Mucosa of stomach (tissue), 1 donor: ENCODE data around the gene ALKBH8.

Experiments
- H3K27me3 ChIP-seq: one replicate; pipeline ENCODE4 v1.7.0; 2013; ENCODE audit warnings: mild to moderate bottlenecking, low read length; ENCODE audit not compliant: control insufficient read depth, insufficient read depth
- H3K36me3 ChIP-seq: one replicate; pipeline ENCODE4 v1.7.0; 2013; ENCODE audit warnings: low read length; ENCODE audit not compliant: control insufficient read depth, insufficient read depth
- H3K4me1 ChIP-seq: one replicate; pipeline ENCODE4 v1.7.0; 2013; ENCODE audit warnings: mild to moderate bottlenecking, low read length; ENCODE audit not compliant: control insufficient read depth, insufficient read depth
- H3K4me3 ChIP-seq: one replicate; pipeline ENCODE4 v1.7.0; 2013; ENCODE audit warnings: low read length
- H3K9ac ChIP-seq: one replicate; pipeline ENCODE4 v1.7.0; 2013; ENCODE audit warnings: mild to moderate bottlenecking, low read length, moderate library complexity
- H3K9me3 ChIP-seq: one replicate; pipeline ENCODE4 v1.7.0; 2013; ENCODE audit warnings: mild to moderate bottlenecking, low read length, moderate library complexity; ENCODE audit not compliant: control insufficient read depth
- donor health status: Pancreatic carcinoma.

The ALKBH8 gene, protein sequence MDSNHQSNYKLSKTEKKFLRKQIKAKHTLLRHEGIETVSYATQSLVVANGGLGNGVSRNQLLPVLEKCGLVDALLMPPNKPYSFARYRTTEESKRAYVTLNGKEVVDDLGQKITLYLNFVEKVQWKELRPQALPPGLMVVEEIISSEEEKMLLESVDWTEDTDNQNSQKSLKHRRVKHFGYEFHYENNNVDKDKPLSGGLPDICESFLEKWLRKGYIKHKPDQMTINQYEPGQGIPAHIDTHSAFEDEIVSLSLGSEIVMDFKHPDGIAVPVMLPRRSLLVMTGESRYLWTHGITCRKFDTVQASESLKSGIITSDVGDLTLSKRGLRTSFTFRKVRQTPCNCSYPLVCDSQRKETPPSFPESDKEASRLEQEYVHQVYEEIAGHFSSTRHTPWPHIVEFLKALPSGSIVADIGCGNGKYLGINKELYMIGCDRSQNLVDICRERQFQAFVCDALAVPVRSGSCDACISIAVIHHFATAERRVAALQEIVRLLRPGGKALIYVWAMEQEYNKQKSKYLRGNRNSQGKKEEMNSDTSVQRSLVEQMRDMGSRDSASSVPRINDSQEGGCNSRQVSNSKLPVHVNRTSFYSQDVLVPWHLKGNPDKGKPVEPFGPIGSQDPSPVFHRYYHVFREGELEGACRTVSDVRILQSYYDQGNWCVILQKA

DNA sequence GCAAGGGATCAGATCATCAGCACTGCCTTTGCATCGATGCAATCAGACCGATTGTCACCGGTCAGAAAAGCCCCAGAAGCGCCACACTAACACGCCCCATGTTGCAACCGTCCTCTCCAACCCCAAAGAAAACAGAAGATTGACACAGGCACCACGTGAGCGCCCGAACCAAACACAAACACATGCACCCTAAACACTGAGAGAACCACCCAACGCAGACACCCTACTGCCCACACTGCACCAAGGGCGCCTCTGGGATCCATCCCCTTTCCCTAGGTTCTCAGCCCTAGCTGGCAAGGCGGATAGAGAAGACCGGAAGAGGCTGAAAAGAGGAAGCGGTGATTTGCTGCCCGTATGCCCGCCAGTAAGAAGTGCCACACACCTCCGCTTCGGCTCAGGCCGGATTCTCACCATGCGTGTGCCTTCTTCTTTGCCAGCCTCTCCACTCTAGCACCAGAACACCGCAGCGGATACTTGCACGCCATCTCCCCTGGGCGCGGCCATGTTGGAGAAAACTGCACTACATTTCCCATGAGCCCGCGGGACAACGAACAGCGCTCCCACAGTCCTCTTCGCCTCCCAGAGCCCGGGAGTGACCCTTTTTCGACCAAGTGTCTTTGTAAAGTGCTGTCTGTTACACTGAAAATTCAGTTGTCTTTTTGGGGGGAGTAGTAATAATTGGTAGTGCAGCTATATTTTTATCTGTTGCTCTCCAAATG lies at the start of gene ALKBH8:
TSS of gene ALKBH8 (minus strand) at position 517 of the 719 bp plus-strand sequence. CDS start 4,842 bp downstream, outside the sequence.
- no peaks in the 10 kb centered on the region for H3K27me3 ChIP-seq
- H3K9ac ChIP-seq, result peak within 1 kb of the TSS; percentile 79
- H3K9me3 ChIP-seq, result no peaks in the 10 kb centered on the region
- H3K36me3 ChIP-seq, result no peaks in the 10 kb centered on the region
- peak within 1 kb of the TSS; percentile 88 for H3K4me3 ChIP-seq
- H3K4me1 ChIP-seq, result peaks cover 5% of the 10 kb centered on the region

DNA sequence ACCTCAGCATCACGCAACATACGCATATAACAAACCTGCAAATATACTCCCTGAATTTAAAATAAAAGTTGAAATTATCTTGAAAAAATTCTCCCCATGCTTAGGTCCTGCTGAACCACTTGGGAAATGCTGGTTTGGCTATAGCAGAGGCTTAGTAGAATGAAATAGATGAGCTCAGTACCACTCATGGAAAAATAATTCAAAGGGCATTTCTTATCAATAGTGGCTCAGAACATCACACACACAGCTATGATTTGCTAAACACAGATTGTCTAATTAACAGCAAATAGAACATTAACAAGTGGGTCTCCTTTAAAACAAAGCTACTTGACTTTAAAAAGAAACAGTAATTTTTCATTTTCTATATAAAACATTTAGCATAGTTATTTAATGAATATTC lies 46.9 kb upstream of the ALKBH8 start:
- Histone ChIP-seq H3K9me3 (no peaks in the 10 kb centered on the region), H3K27me3 (no peaks in the 10 kb centered on the region), H3K4me3 (no peak overlapping the region), H3K9ac (no peak overlapping the region), H3K36me3 (no peaks in the 10 kb centered on the region), H3K4me1 (no peaks in the 10 kb centered on the region)

DNA sequence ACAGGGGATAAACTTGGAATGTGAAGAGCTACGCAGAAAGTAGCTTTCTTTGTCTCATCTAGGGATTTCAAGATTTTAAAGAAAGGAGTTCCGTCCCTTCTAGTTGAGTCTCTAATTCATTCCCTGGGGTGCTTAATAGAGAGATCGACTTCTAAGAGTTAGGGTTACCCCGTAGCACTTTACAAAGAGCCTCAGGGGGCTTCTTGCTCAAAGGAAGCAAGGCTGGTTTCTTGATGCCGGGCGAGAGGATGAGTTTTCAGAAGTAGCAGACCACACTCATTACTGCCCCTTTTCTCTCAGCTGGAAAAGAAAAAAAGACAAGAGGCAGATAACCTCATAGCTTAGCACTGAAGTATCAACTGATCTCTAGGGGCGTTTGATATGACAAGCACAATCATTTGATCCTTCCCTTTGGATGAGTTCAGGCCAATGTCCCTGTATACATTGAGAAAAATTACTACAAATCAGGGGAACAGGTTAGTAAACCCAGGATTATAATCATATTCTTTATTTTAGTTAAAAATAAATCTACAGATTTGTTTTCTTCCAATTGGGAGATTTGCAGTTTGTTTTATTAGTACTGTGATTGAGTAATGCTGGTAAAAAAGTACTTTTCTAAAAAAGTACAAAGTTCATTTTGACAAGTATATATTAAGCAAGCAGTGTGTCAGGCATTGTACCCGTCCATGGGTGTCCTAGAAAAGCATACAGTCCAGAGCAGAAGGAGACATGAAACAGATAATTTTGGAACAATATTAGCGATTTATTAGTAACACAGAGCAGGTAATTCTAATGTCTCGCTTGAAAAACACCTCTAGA lies 44.1 kb upstream of the ALKBH8 start:
- no peaks in the 10 kb centered on the region for H3K27me3 ChIP-seq
- H3K4me1 ChIP-seq, result no peaks in the 10 kb centered on the region
- H3K36me3 ChIP-seq, result no peaks in the 10 kb centered on the region
- no peaks in the 10 kb centered on the region for H3K9me3 ChIP-seq
- no peak overlapping the region for H3K9ac ChIP-seq
- H3K4me3 ChIP-seq, result no peak overlapping the region

DNA sequence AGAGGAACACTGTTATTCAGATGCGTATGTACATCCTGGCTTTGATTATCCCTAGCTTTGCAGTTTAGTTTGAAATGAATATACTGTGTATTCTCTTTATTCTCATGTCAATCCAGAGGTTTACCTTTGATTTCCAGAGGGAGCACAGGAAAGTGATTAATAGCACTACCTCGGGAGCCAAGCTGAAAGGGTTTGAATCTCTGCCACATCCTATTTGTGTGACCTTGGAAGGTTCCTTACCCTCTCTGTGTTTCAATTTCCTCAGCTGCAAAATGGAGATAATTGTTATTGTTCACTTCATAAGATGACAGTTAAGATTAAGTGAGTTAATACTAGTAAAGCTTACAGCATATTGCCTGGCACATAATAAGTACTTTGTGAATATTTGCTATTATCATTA lies 43.3 kb upstream of the ALKBH8 start:
- H3K9ac ChIP-seq, result no peak overlapping the region
- H3K36me3 ChIP-seq, result no peaks in the 10 kb centered on the region
- no peak overlapping the region for H3K4me3 ChIP-seq
- no peaks in the 10 kb centered on the region for H3K4me1 ChIP-seq
- H3K27me3 ChIP-seq, result peaks cover 4% of the 10 kb centered on the region
- H3K9me3 ChIP-seq, result no peaks in the 10 kb centered on the region

DNA sequence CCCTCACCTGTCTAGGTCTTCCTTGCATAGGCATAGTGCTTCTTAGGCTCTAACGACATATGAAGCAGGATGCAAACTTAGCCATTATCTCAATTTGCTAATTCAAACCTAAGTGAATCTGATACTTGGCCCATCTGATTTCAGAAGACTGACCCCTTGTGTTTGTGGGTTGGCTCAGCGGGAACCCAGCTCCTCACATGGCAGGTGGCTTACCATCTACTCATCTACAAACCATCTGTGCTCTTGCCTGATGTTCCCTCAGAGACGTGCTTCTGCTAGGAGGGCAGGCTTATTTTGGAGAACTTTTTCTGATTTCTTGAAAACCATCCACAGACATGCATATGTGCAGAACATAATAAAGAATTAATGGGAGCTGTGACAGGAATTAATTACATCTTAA lies 40.6 kb upstream of the ALKBH8 start:
- Histone ChIP-seq H3K9me3 (no peaks in the 10 kb centered on the region), H3K4me1 (no peaks in the 10 kb centered on the region), H3K9ac (no peak overlapping the region), H3K4me3 (no peak overlapping the region), H3K36me3 (no peaks in the 10 kb centered on the region), H3K27me3 (peaks cover 4% of the 10 kb centered on the region)

DNA sequence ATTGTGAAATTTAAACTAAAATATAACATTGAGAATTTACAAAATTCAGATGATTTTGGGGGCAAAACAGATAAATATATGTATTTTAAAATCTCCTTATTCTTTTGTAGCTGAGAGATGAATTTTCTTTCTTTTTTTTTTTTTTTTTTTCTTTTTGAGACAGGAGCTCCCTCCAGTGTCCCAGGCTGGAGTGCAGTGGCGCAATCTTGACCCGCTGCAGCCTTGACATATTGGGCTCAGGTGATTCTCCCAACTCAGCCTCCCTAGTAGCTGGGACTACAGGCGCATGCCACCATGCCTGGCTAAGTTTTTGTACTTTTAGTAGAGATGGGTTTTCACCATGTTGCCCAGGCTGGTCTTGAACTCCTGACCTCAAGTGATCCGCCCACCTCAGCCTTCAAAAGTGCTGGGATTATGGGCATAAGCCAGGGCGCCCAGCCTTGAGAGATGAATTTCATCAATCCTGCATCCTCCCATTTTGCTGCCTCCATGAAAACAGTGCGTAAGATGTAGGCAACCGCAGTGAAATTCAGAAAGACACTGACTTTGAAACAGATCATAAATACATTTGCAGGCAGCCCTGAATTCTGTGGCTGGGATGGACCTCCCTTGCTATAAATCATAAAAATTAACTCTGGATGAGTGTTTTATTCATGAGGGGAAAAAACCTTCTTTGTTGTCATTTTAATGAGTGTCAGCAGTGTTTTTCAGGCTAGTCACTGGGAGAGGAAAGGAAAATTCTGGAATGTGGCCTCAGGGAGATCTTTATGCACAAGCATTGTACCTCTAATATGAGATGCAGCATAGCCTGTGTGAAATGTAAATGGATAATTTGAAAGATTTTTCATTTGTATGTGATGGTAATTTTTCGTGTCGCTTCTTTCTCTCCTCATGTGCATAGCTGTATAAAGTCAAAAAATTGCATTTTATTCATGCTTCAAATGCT lies 39.8 kb upstream of the ALKBH8 start:
- Histone ChIP-seq H3K9me3 (no peaks in the 10 kb centered on the region), H3K4me3 (no peak overlapping the region), H3K4me1 (no peaks in the 10 kb centered on the region), H3K9ac (no peak overlapping the region), H3K27me3 (peaks cover 4% of the 10 kb centered on the region), H3K36me3 (no peaks in the 10 kb centered on the region)

DNA sequence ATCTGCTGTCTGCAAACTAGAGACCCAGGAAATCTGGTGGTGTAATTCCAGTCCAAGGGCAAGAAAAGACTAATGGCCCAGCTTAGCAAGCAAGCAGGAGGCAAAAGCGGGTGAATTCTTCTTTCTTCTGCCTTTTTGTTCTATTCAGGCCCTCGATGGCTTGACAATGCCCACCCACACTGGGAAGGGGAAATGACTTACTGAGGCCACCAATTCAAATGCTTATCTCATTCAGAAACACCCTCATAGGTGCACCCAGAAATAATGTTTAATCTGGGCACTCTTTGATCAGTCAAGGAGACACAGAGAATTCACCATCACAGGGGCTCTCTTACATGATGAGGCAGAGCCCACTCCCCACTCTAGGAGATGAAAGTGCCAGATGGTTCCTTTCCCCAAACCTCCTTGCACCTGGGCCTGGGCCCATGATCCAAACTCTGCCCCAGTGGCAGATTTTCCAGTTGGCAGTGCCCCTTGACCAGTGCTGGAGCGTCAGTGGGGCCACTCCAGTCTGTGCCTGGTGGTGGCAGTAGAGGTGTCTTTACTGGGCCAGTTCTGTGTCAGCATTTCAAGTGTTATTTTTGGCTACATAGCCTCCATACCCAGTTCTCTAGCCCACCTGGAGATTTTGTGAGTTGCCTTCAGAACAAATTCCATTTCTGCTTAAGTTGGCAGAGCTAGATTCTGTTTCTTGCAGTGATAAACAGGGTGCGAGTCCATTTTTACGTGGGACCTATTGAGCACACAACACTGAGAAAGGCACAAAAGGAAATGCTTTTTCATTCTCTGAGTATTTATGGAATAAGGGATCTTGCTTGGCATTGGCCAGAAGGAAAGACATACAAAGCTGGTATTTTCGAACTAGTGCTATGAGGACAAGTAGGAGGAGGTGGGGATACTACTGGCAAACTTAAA lies 32.9 kb upstream of the ALKBH8 start:
- H3K27me3 ChIP-seq, result peaks cover 6% of the 10 kb centered on the region
- no peak overlapping the region for H3K9ac ChIP-seq
- no peaks in the 10 kb centered on the region for H3K36me3 ChIP-seq
- H3K9me3 ChIP-seq, result no peaks in the 10 kb centered on the region
- no peaks in the 10 kb centered on the region for H3K4me1 ChIP-seq
- no peak overlapping the region for H3K4me3 ChIP-seq

DNA sequence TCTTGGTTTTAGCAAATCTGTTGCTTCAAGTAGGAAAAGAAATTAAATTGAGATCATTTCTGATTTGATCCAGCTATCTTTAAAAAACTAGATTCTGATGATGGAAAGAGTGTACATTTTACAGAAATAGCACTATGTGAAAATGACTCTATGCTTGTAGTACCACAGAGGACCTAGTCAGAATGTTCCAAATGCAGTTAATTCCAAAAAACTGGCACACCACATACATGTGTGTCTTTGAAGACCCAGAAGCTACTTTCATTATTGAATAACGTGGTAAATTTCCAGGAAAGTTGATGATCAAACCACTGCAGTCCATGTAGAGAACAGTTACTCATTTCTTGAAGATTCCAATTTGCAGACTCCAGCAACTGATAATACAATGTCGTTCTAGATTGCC lies 29.2 kb upstream of the ALKBH8 start:
- Histone ChIP-seq H3K27me3 (peaks cover 36% of the 10 kb centered on the region), H3K9ac (no peak overlapping the region)

DNA sequence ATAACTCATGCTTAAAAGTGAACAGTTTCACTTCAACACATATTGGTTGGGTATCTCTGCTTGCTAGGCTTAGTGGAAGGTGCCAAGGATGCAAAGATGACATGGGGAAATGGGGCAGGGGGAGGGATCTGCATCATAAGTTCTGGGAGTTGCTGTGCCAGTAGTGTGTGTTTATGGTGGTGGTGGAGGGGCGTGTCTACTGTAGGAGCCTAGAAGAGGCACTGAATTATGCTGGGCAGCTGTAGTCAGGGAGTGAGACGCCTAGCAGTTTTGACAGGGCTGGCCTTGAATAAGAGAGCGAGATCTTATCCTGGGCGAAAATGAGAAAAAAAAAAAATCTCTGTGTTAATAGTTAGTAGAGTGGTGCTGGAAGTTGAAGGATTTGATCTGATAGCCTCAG lies 28.4 kb upstream of the ALKBH8 start:
- Histone ChIP-seq H3K9ac (no peak overlapping the region), H3K9me3 (no peaks in the 10 kb centered on the region), H3K4me3 (no peak overlapping the region), H3K27me3 (peaks cover 37% of the 10 kb centered on the region), H3K36me3 (no peaks in the 10 kb centered on the region), H3K4me1 (peaks cover 4% of the 10 kb centered on the region)

More for the DNA sequence above, 29.2 kb upstream of the ALKBH8 start:
- no peaks in the 10 kb centered on the region for H3K36me3 ChIP-seq
- no peaks in the 10 kb centered on the region for H3K9me3 ChIP-seq
- H3K4me1 ChIP-seq, result peaks cover 4% of the 10 kb centered on the region
- no peak overlapping the region for H3K4me3 ChIP-seq

DNA sequence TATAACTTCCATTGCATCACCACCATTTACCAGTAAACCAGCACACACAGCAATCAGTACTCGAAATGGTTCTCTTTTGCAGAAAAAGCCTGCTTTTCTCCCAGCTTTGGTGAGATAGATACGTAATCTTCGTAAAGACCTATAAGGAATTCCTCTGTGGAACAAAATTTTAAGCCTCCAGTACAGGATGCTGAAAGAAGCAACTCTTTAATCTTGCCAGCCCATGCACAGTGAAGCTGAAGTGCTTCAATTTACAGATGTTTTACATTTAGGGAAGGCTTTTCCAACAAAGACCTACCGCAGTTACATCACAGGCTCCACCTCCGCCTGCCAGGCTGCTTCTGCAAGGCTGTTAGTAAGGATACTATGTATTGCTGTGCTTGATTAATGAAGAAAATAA lies 27.3 kb upstream of the ALKBH8 start:
- Histone ChIP-seq H3K9ac (no peak overlapping the region), H3K4me1 (peaks cover 4% of the 10 kb centered on the region), H3K9me3 (no peaks in the 10 kb centered on the region), H3K36me3 (no peaks in the 10 kb centered on the region), H3K4me3 (no peak overlapping the region), H3K27me3 (peaks cover 46% of the 10 kb centered on the region)
